OCI-LY1 (cell line): ENCODE measurements around the gene PBRM1.

Source experiments
- H2AFZ ChIP-seq: fragments of 200-600 bp; sonication (generic), shearing (Covaris generic); 2 replicates; pipeline ENCODE4 v1.6.0; 2014; ENCODE audit warnings: antibody characterized with exemption, mild to moderate bottlenecking, low read length
- H3F3A ChIP-seq: fragments of 200-600 bp; sonication (generic), shearing (Covaris generic); 2 replicates; pipeline ENCODE4 v1.6.0; 2014; ENCODE audit warnings: mild to moderate bottlenecking, antibody characterized with exemption, low read length, moderate library complexity; ENCODE audit not compliant: insufficient read depth
- H3K27ac ChIP-seq: fragments of 200-600 bp; sonication (generic); 2 replicates; pipeline ENCODE4 v1.5.1; 2014; ENCODE audit warnings: low read length, mixed run types, mild to moderate bottlenecking, low read depth; ENCODE audit not compliant: poor library complexity, severe bottlenecking
- H3K27me3 ChIP-seq: fragments of 200-600 bp; sonication (generic); 2 replicates; pipeline ENCODE4 v1.6.0; 2014; ENCODE audit warnings: antibody characterized with exemption, mild to moderate bottlenecking, low read length, moderate library complexity; ENCODE audit not compliant: insufficient read depth
- H3K36me3 ChIP-seq: fragments of 200-600 bp; sonication (generic); 2 replicates; pipeline ENCODE4 v1.6.1; 2014; ENCODE audit warnings: mild to moderate bottlenecking, antibody characterized with exemption, low read length, moderate library complexity, mixed read lengths; ENCODE audit not compliant: insufficient read depth
- H3K4me1 ChIP-seq: fragments of 200-600 bp; sonication (generic); 2 replicates; pipeline ENCODE4 v1.5.1; 2014; ENCODE audit warnings: mild to moderate bottlenecking, low read length, moderate library complexity; ENCODE audit not compliant: insufficient read depth, severe bottlenecking
- H3K4me2 ChIP-seq: fragments of 200-600 bp; sonication (generic), shearing (Covaris generic); 2 replicates; pipeline ENCODE4 v1.6.1; 2014; ENCODE audit warnings: low read length
- H3K4me3 ChIP-seq: fragments of 200-600 bp; sonication (generic); 2 replicates; pipeline ENCODE4 v1.5.1; 2014; ENCODE audit warnings: low read length, low read depth, mild to moderate bottlenecking, mixed read lengths; ENCODE audit not compliant: poor library complexity, severe bottlenecking
- H3K79me2 ChIP-seq: fragments of 200-600 bp; shearing (Covaris generic); 2 replicates; pipeline ENCODE4 v1.6.1; 2016; ENCODE audit warnings: mixed run types, low read length, mixed read lengths; ENCODE audit not compliant: insufficient read depth
- H3K9ac ChIP-seq: fragments of 200-600 bp; sonication (generic), shearing (Covaris generic); 2 replicates; pipeline ENCODE4 v1.6.1; 2014; ENCODE audit warnings: mild to moderate bottlenecking, low read length, mixed read lengths
- H3K9me2 ChIP-seq: fragments of 200-600 bp; sonication (generic), shearing (Covaris generic); 2 replicates; pipeline ENCODE4 v1.6.1; 2014; ENCODE audit warnings: low read depth, mild to moderate bottlenecking, low read length, mixed read lengths
- H3K9me3 ChIP-seq: fragments of 200-600 bp; shearing (Covaris generic); 2 replicates; pipeline ENCODE4 v1.6.1; 2014; ENCODE audit warnings: low read length, mixed read lengths
- H4K20me1 ChIP-seq: fragments of 200-600 bp; sonication (generic), shearing (Covaris generic); 2 replicates; pipeline ENCODE4 v1.6.0; 2016; ENCODE audit warnings: mild to moderate bottlenecking, low read length; ENCODE audit not compliant: insufficient read depth
- EZH2 ChIP-seq: fragments of 200-600 bp; sonication (generic), shearing (Covaris generic); IDR thresholded peaks from 2 replicates; pipeline ENCODE4 v1.8.0; 2017; ENCODE audit warnings: borderline replicate concordance, mixed run types, mild to moderate bottlenecking, antibody characterized with exemption, low read length, moderate library complexity, mixed read lengths
- TF ChIP-seq, protein P1 (sequence below): fragments of 200-600 bp; sonication (generic), shearing (Covaris generic); IDR thresholded peaks from 2 replicates; pipeline ENCODE4 v1.5.1; 2017; ENCODE audit warnings: mild to moderate bottlenecking, antibody characterized with exemption, low read length, moderate library complexity, mixed read lengths

PBRM1 gene

DNA sequence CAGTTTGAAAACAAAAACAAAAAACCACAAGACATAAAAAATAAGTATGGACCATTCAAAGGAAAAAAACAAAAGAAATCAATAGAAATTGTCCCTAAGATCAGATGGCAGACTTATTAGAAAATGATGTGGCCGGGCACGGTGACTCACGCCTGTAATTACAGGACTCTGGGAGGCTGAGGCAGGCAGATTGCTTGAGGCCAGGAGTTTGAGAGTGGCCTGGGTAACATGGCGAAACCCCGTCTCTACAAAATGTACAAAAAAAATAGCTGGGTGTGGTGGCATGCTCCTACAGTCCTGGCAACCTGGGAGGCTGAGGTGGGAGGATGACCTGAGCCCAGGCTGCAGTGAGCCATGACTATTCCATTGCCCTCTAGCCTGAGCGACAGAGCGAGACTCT, 36.8 kb upstream of the PBRM1 start:
- Histone ChIP-seq H3K9me2 (no peaks in the 10 kb centered on the region), H3K9me3 (0 out of 2 replicates have a peak, but pooled peaks cover 3% of the 10 kb centered on the region), H2AFZ (no peak overlapping the region), H3K4me3 (no peak overlapping the region), H4K20me1 (no peaks in the 10 kb centered on the region), H3K9ac (no peak overlapping the region), H3K4me2 (no peak overlapping the region), H3F3A (no peaks in the 10 kb centered on the region), H3K36me3 (peaks cover 21% of the 10 kb centered on the region), H3K27ac (no peak overlapping the region), H3K27me3 (no peaks in the 10 kb centered on the region), H3K4me1 (no peaks in the 10 kb centered on the region), H3K79me2 (no peaks in the 10 kb centered on the region)
- TF ChIP-seq, protein P1, sequence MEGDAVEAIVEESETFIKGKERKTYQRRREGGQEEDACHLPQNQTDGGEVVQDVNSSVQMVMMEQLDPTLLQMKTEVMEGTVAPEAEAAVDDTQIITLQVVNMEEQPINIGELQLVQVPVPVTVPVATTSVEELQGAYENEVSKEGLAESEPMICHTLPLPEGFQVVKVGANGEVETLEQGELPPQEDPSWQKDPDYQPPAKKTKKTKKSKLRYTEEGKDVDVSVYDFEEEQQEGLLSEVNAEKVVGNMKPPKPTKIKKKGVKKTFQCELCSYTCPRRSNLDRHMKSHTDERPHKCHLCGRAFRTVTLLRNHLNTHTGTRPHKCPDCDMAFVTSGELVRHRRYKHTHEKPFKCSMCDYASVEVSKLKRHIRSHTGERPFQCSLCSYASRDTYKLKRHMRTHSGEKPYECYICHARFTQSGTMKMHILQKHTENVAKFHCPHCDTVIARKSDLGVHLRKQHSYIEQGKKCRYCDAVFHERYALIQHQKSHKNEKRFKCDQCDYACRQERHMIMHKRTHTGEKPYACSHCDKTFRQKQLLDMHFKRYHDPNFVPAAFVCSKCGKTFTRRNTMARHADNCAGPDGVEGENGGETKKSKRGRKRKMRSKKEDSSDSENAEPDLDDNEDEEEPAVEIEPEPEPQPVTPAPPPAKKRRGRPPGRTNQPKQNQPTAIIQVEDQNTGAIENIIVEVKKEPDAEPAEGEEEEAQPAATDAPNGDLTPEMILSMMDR, result no peak
- TF ChIP-seq EZH2, result no peak

DNA sequence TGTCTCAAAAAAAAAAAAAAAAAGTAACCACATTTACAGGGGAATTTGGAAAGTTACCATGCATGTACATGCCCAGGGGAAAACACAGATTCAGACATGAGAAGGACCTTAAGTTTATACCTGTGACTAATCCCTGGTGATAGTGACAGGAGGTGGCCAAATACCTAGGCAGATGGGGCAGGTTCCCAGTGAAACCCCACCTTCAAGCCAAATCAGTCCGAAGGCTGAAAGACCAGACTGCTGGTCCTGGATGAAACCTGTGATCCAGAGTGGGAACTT, 36.0 kb upstream of the PBRM1 start:
- H3K36me3 ChIP-seq, result peaks cover 21% of the 10 kb centered on the region
- H3F3A ChIP-seq, result no peaks in the 10 kb centered on the region
- H4K20me1 ChIP-seq, result no peaks in the 10 kb centered on the region
- H3K9ac ChIP-seq, result no peak overlapping the region
- no peak overlapping the region for H3K4me2 ChIP-seq
- H3K27ac ChIP-seq, result no peak overlapping the region
- no peak overlapping the region for H3K4me3 ChIP-seq
- TF ChIP-seq, protein P1, result no peak
- no peak overlapping the region for H2AFZ ChIP-seq
- H3K9me3 ChIP-seq, result 0 out of 2 replicates have a peak, but pooled peaks cover 3% of the 10 kb centered on the region
- H3K79me2 ChIP-seq, result no peaks in the 10 kb centered on the region
- H3K4me1 ChIP-seq, result no peaks in the 10 kb centered on the region
- H3K27me3 ChIP-seq, result no peaks in the 10 kb centered on the region
- H3K9me2 ChIP-seq, result no peaks in the 10 kb centered on the region

DNA sequence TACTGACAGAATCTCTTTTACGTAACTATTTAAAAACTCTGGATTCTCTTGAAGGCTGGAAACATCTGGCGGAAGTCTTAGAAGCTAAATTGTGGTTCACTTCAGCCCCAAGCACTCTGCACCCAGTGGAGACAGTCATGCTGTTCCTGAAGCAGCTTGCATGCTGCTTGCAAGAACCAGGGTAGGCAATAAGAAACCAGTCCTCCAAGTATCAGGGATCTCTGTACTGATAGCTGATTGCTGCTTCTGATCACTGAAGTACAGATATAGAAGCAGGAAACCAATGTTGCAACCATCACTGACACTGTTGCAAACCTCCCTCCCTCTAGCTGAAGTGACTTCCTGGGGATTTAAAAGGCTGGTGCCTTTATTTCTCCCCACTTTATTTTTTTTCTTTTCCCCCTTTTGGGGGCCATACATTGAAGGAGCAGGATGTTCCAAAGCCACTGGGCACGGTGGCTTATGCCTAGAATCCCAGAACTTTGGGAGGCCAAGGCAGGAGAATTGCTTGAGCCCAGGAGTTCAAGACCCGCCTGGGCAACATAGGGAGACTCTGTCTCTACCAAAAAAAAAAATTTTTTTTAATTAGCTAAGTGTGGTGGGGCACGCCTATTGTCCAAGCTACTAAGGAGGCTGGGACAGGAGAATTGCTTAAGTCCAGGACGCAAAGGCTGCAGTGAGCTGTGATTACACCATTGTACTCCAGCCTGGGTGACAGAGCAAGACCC, 35.5 kb upstream of the PBRM1 start:
- H3F3A ChIP-seq, result no peaks in the 10 kb centered on the region
- H3K4me2 ChIP-seq, result no peak overlapping the region
- 0 out of 2 replicates have a peak, but pooled peaks cover 3% of the 10 kb centered on the region for H3K9me3 ChIP-seq
- peaks cover 21% of the 10 kb centered on the region for H3K36me3 ChIP-seq
- no peaks in the 10 kb centered on the region for H3K9me2 ChIP-seq
- H3K4me3 ChIP-seq, result no peak overlapping the region
- H3K27ac ChIP-seq, result no peak overlapping the region
- no peaks in the 10 kb centered on the region for H3K4me1 ChIP-seq
- TF ChIP-seq, protein P1, result no peak
- TF ChIP-seq EZH2, result no peak
- no peaks in the 10 kb centered on the region for H4K20me1 ChIP-seq
- no peak overlapping the region for H2AFZ ChIP-seq
- H3K79me2 ChIP-seq, result no peaks in the 10 kb centered on the region
- H3K9ac ChIP-seq, result no peak overlapping the region
- no peaks in the 10 kb centered on the region for H3K27me3 ChIP-seq
